Measurements from ENCODE around the gene ZW10. TPM values are rescaled to one million over a fixed set of nuclear protein-coding genes. Genes with fewer than 3 reads are reported as not detected.

ZW10 gene
- total RNA-seq, 1 donor from 2014 or later = 11.5 TPM

DNA sequence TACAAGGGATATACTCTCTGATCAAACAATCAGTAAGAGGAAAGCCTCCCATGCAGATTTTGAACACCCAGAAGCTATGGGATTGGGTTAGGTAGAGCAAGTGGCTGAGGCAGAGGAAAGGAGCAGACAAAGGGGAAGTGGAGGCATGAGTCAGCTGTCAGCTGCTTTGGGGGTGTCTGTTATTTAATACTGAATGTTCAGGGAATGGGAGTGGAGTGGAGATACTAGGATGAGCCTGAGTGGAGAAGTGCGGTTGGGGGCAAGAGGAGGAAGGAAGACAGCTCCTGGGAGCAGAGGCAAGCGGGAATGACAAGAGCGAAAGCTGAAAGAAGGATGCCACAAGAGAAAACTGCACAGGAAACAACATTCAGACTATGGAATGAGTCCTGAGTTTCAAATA lies 44.7 kb downstream of the ZW10 start:
- no peak for DNase-seq
- Histone ChIP-seq H3K36me3 (peaks cover 13% of the 10 kb centered on the region), H3K27ac (no peak overlapping the region), H3K9me3 (no peaks in the 10 kb centered on the region), H3K4me1 (no peaks in the 10 kb centered on the region), H3K27me3 (no peaks in the 10 kb centered on the region), H3K4me3 (no peak overlapping the region)
- TF ChIP-seq CTCF (IDR thresholded peaks at IDR 0.05) = no peak
- intact Hi-C loops (cut with DNase I) = no loop called here
- peak; percentile 84 for ATAC-seq

GRCh38 chr11:113725913-113726312 lies 47.6 kb downstream of the ZW10 start:
- intact Hi-C loops (cut with DNase I) = no loop called here
- DNase-seq (no peak), ATAC-seq (no peak)
- Histone ChIP-seq H3K27ac (no peak overlapping the region), H3K36me3 (no peaks in the 10 kb centered on the region), H3K27me3 (no peaks in the 10 kb centered on the region), H3K4me3 (no peak overlapping the region), H3K9me3 (no peaks in the 10 kb centered on the region), H3K4me1 (no peaks in the 10 kb centered on the region)
- no peak for TF ChIP-seq CTCF (IDR thresholded peaks at IDR 0.05)

DNA sequence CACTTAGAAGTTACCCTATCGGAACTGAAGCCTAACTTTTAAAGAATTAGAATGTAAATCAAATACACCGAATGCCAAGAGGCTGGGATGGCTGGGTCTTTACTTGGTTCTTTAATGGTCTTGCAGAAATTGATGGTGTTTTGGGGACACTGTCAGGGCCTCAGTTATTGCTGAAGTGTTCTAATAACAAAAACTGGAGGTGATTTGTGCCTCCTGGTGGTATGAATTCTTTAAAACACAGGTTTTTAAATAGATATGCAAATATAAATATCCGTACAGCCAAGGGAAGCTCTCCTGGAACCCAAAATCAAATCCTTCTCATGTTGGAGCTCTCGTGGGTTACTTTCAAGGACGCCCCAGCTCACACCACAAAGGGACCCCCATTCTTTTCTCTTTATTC lies 48.1 kb downstream of the ZW10 start:
- intact Hi-C loops (cut with DNase I) = no loop called here
- H3K9me3 ChIP-seq = no peaks in the 10 kb centered on the region
- no peak overlapping the region for H3K27ac ChIP-seq
- no peaks in the 10 kb centered on the region for H3K4me1 ChIP-seq
- ATAC-seq = no peak
- no peak for TF ChIP-seq CTCF (IDR thresholded peaks at IDR 0.05)
- H3K4me3 ChIP-seq = no peak overlapping the region
- no peaks in the 10 kb centered on the region for H3K36me3 ChIP-seq
- H3K27me3 ChIP-seq = no peaks in the 10 kb centered on the region
- DNase-seq = no peak

DNA sequence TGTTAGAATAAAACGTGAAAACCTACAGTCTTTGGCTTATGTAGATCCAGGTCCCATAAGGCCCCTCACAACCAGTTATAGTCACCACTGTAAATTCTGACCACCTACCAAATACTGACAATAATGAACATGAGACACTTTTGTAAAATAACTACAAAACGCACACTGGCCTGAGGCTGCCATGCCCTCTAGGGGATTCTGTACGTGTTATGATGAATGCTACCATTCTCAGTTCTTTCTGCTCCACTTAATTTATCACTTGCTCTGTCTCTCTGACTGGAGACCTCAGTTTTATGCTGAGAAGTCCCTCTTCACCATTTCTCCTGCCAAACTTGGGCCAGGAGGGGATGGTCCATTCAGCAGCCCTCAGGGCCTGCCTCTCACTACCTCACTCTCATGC lies 48.7 kb downstream of the ZW10 start:
- intact Hi-C loops (cut with DNase I) = no loop called here
- ATAC-seq (no peak), DNase-seq (no peak)
- no peaks in the 10 kb centered on the region for H3K4me1 ChIP-seq
- H3K36me3 ChIP-seq = no peaks in the 10 kb centered on the region
- no peaks in the 10 kb centered on the region for H3K9me3 ChIP-seq
- H3K27ac ChIP-seq = no peak overlapping the region
- no peaks in the 10 kb centered on the region for H3K27me3 ChIP-seq
- TF ChIP-seq CTCF (IDR thresholded peaks at IDR 0.05) = no peak
- no peak overlapping the region for H3K4me3 ChIP-seq

- ATAC-seq = no peak
- no peaks in the 10 kb centered on the region for H3K9me3 ChIP-seq
- intact Hi-C loops (cut with DNase I) = no loop called here
Measured at GRCh38 chr11:113723787-113724186, 49.7 kb downstream of the ZW10 start.

More at GRCh38 chr11:113723787-113724186, 49.7 kb downstream of the ZW10 start:
- no peak for TF ChIP-seq CTCF (IDR thresholded peaks at IDR 0.05)
- Histone ChIP-seq H3K36me3 (no peaks in the 10 kb centered on the region), H3K4me3 (no peak overlapping the region), H3K4me1 (no peaks in the 10 kb centered on the region), H3K27ac (no peak overlapping the region), H3K27me3 (no peaks in the 10 kb centered on the region)
- DNase-seq = no peak

All from upper lobe of right lung (tissue), 1 donor.